NCI-H2171 (cell line): ENCODE results near the gene SOAT1.

Experiments used
- DNase-seq: peaks from one replicate; lab custom pipeline; 2025; lab: John Stamatoyannopoulos, UW

Gene SOAT1

DNA sequence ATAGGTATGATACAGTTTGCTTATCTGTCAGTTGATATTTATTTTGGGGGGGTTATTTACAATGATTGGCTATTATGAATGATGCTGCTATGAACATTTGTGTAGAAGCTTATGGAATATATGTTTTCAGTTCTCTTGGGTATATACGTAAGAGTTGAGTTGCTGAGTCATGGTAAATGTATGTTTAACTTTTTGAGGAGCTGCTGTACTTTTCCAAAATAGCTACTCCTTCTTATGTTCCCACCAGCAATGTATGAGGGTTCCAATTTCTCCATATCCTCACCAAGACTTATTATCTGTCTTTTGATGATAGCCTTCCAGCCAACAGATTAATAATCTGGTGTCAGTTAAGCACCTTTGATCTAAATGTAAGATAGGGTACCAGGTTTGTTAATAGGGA is 11.9 kb downstream of the SOAT1 start:
- DNase-seq, result no peak

DNA sequence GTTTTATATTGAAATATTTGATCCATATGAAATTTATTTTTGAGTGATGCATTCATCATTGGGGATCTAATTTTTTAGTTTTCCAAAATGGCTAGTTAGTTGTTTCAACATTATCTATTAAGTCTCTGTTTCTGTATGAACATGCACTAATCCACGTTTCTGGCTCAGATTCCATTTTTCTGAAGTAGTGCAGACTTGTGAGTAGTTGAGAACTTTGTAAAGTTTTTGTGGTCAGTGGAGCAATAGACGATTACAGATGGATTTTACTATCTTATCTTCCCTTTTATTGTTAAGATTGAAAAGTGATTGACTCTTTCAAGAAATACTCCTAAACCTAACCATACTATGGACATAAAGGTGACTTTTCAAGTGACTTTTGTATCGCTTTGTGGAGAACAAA is 16.7 kb downstream of the SOAT1 start:
- no peak for DNase-seq

- no peak for DNase-seq
Measured at GRCh38 chr1:179310721-179311120, 17.1 kb downstream of the SOAT1 start.

GRCh38 chr1:179311149-179311700 is 17.6 kb downstream of the SOAT1 start:
- DNase-seq, result no peak

GRCh38 chr1:179313004-179313403 is 19.4 kb downstream of the SOAT1 start:
- DNase-seq, result no peak

DNA sequence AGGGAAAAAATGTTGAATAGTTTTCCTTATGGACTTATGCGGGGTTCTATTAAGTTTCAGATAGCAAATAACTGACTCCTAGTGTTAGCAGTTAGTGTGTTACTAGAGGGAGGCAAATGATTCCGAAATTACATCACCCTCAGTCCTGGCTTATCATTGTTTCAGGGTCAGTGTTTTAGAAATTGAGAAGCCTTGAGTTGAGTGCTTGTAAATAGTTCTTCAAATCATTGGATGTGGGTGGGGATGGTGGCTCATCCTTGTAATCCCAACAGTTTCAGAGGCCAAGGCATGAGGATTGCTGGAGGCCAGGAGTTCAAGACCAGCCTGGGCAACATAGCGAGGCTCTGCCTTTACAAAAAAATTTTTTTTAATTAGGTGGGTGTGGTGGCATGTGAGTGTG is 21.3 kb downstream of the SOAT1 start:
- no peak for DNase-seq

DNA sequence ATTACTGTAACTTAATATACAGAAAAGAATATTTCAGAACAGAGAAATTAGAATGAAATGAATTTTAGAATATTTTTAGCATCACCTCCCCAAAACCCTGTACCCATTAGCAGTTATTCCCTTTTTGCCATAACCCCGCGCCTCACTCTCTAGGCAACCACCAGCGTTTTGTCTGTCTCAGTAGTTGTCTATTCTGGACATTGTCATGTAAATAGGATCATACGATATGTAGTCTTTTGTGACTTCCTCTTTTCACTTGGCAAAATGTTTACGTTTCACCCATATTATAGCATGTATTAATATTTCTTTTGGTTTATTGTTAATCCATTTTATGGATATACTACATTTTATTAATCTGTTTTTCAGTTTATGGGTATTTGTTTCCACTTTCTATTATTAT is 24.9 kb downstream of the SOAT1 start:
- DNase-seq, result no peak

- no peak for DNase-seq
Measured at GRCh38 chr1:179321533-179322216, 28.1 kb downstream of the SOAT1 start.

- DNase-seq, result no peak
Measured at GRCh38 chr1:179322557-179322956, 29.0 kb downstream of the SOAT1 start.

- DNase-seq, result no peak
Measured at GRCh38 chr1:179323436-179323835, 29.8 kb downstream of the SOAT1 start.

DNA sequence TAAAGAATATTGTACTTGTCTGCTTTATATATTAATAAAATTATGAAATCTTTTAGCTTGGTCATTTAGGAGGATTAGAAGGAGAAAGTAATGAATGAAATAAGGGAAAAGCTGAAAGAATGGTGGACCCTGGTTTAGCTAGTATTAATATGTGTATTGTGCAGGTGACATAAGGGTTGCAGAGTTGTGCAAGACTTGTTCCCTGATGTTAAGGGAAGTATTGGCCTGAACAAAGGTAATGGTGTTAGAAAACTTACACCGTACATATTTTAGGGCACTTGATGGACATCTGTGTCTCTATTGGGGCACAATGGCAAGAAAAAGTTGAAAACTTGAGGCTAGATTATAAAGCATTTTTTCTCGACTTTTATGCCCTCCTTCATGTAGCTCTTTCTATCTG is 32.2 kb downstream of the SOAT1 start:
- no peak for DNase-seq

DNA sequence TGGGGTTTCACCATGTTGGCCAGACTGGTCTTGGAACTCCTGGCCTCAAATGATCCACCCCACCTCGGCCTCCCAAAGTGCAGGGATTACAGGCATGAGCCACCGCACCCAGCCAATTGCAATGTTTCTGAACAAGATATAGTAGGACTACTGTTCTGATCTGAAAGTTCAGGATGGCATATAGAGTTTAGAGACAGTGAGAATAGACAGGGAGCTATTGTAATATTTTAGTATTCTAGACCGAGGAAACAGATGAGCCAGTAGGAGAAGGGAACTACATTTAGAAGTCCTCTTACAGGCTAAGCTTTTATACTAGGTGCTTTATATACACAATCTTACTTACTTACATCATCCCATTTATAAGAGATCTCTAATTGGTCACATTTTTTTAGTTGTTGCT is 33.1 kb downstream of the SOAT1 start:
- no peak for DNase-seq

DNA sequence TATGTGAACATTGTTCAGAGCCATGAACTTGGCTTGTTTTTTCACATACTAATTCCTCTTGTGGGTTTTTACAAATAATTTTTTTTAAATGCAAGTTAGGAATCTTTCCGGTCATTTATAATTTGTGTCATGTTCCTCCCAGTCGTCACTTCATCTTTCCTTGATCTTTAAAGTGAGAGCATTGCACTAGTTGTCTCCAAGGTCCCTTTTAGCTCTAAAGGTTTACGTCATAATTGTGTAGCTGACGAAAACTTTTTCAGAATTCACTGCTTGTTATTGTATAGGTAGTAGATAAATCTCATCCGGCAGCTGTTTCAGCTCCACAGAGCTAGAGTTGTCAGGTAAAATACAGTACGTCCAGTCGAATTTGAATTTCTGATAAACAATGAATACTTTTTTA is 33.6 kb downstream of the SOAT1 start:
- DNase-seq, result no peak

DNA sequence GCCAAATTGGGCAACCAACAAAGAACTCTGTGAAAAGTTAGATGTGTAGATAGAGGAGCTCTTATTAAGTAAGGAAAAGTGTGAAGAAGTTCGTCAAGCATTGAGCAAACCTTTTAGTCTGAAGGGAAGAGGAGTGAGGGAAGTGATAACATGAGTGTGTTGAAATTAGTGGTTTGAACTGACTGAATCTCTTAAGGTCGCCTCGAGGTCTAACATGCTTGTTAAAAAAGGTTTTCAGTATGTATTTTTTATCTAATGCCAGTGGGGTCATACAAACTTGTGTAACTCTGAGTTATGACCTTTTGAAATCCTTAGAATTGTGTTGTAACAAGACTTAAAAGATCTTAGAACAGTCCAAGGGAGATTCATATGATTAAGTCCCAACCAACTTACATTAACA is 34.1 kb downstream of the SOAT1 start:
- no peak for DNase-seq

DNA sequence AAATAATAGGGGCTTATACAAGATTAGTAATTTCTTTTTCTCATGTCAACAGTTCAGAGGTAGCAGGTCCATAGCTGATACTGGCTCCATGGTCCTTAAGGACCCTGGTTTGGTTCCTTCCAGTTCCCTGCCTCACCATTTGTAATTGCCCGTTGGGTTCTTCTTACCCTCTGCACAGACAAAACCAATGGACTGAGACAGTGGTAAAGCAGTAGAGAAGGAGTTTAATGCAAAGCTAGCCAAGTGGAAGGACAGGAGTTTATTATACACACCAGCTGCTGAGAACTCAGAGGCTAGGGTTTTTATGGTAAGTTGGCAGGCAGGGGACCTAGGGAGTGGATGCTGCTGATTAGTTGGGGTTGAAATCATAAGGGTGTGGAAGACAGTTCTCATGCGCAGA is 36.3 kb downstream of the SOAT1 start:
- DNase-seq, result no peak

- no peak for DNase-seq
Measured at GRCh38 chr1:179334440-179334839, 40.8 kb downstream of the SOAT1 start.

DNA sequence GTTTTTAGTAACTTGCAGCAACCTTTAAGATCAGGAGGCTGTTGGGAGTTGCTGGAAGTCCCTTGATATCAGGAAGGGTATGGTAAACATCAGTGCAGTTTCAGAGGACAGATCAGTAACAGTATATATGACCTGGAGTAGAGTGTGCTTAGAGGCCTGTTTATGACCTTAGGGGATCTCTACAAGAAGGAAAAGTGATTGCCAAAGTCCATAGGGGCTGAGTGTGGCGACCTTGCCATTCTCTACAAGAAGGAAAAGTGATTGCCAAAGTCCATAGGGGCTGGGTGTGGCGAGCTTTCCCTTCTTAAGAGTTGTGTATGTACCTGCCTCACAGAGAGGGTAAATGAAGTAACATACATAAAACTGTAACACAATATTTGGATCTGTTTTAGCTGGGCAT is 43.7 kb downstream of the SOAT1 start:
- no peak for DNase-seq

DNA sequence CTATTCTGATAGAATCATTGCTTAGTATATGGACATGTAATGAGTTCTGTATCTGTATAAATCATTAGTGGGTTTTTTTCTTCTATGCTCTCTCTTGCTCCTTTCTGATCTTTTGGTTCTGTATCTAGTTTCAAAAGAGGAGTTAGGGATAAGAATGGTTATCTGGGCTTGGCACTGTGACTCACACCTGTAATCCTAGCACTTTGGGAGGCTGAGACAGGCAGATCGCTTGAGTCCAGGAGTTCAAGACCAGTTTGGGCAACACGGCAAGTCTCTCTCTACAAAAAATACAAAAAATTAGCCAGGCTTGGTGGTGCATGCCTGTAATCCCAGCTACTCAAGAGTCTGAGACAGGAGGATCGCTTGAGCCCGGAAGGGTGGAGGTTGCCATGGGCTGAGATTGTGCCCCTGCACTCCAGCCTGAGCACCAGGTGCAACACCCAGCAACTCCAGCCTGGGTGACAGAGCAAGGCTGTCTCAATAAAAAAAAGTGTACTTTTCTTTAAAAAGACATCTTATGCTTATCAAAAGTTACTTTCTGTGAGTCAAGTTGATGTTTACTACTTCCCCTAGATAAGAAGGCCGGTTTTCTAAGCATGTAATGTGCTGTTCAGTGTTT is 44.5 kb downstream of the SOAT1 start:
- no peak for DNase-seq

DNA sequence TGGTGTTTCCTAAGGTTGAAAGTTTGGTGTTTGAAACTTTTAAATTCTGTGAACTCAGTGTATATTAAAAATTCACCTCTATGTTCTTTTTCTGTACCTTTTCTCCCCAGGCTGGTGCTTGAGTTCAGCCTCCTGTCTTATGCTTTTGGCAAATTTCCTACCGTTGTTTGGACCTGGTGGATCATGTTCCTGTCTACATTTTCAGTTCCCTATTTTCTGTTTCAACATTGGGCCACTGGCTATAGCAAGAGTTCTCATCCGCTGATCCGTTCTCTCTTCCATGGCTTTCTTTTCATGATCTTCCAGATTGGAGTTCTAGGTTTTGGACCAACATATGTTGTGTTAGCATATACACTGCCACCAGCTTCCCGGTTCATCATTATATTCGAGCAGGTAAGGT is 47.3 kb downstream of the SOAT1 start:
- no peak for DNase-seq

DNA sequence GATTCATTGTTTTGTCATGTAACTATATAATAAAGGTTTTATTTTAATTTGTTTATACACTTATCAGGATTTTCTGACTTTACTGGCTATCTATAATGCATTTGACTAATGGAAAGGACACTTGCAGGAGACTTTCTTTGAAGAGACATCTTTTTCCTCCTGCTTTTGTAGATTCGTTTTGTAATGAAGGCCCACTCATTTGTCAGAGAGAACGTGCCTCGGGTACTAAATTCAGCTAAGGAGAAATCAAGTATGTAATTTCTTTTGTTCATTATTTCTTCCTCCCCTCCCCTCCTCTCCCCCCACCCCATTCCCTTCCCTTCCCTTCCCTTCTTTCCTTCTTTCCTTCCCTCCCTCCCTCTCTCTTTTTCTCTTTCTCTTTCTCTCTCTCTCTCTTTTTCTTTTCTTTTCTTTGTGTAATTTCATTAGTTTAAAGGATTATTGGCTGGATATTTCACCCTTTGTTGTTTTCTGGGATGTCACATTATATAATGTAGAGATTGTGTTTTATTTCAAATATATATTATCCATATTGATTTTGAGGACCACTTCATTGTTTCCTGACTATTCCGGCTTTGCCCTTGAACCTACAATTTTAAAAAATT is 48.4 kb downstream of the SOAT1 start:
- no peak for DNase-seq

GRCh38 chr1:179342740-179343404 is 49.3 kb downstream of the SOAT1 start:
- no peak for DNase-seq

DNA sequence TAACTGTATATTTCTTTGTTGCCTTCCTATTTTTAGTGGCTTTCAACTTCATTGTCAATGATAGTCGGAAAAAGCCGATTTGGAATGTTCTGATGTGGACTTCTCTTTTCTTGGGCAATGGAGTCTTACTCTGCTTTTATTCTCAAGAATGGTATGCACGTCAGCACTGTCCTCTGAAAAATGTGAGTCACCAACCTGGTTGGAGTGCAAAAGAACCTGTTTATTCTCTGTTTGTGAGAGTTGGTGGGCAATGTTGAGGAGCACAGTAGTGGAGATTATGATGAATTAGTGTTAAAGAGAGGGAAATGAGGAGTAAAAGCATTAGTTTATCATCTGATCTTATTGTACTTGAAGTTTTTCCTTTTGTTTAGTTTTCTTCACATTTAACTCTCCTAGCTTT is 57.7 kb downstream of the SOAT1 start:
- DNase-seq, result no peak

DNA sequence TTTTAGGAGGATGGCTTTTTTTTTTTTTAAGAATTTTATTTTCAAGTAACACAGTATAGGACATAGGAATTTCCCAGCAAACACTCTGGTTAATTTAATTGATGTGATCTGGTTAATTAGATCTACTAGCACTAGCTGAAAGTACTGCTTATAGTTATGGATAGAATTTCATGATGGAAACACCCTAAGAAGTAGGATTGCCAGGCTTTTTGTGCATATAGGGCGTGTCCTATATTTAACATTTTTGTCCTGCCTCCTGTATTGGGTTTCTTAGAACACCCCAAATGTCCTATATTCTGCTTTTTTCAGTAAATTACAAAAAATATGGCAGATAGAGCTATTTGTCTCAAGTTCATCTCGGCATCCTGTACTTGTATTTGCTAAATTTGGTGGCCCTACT is 58.6 kb downstream of the SOAT1 start:
- no peak for DNase-seq
